Endothelial cell of hepatic sinusoid (primary cell): Measurements from ENCODE around the gene ERP29.
"Not testable (repeated sequence)": the region's sequence is repeated elsewhere in the genome, so short reads cannot be mapped to it uniquely, and the experiment has no call there.

ENCODE experiments used
- in situ Hi-C: cut with HindIII; loops from 2 replicates; pipeline ENCODE4 v1.10.0; 2017; ENCODE audit warnings: low sequenced_read_pairs

The ERP29 gene

GRCh38 chr12:112000820-112001219 lies 12.4 kb upstream of the ERP29 start:
- in situ Hi-C loops: no loop called here

GRCh38 chr12:112001576-112001975 lies 11.7 kb upstream of the ERP29 start:
- in situ Hi-C loops: no loop called here

GRCh38 chr12:112004041-112004440 lies 9.2 kb upstream of the ERP29 start:
- in situ Hi-C loops: no loop called here

GRCh38 chr12:112005419-112006395 lies 7.5 kb upstream of the ERP29 start:
- in situ Hi-C loops: no loop called here

- in situ Hi-C loops: no loop called here
Measured at GRCh38 chr12:112007945-112008344, 5.3 kb upstream of the ERP29 start.

GRCh38 chr12:112008918-112009317 lies 4.3 kb upstream of the ERP29 start:
- in situ Hi-C loops: no loop called here

- in situ Hi-C loops: not testable (repeated sequence)
Measured at GRCh38 chr12:112009596-112009995, 3.6 kb upstream of the ERP29 start.

GRCh38 chr12:112010415-112011344 lies 2.5 kb upstream of the ERP29 start:
- in situ Hi-C loops: loop anchor here (5.0 kb wide), 1 partner anchor 67 kb away; no protein-coding TSS in a partner anchor

- in situ Hi-C loops: loop anchor here (5.0 kb wide), 1 partner anchor 66 kb away; no protein-coding TSS in a partner anchor
Measured at GRCh38 chr12:112011685-112012084, 1.5 kb upstream of the ERP29 start.

- in situ Hi-C loops: loop anchor here (5.0 kb wide), 1 partner anchor 63 kb away; no protein-coding TSS in a partner anchor
Measured at GRCh38 chr12:112013601-112014402, 576 bp downstream of the ERP29 start.

GRCh38 chr12:112015938-112016337 lies 2.7 kb downstream of the ERP29 start:
- in situ Hi-C loops: no loop called here

GRCh38 chr12:112017041-112017440 lies 3.8 kb downstream of the ERP29 start:
- in situ Hi-C loops: no loop called here

- in situ Hi-C loops: no loop called here
Measured at GRCh38 chr12:112018571-112019237, 5.5 kb downstream of the ERP29 start.

- in situ Hi-C loops: no loop called here
Measured at GRCh38 chr12:112020947-112021457, 7.8 kb downstream of the ERP29 start.

GRCh38 chr12:112022241-112023016 lies 9.2 kb downstream of the ERP29 start:
- in situ Hi-C loops: no loop called here

GRCh38 chr12:112023759-112024396 lies 10.7 kb downstream of the ERP29 start:
- in situ Hi-C loops: no loop called here

- in situ Hi-C loops: no loop called here
Measured at GRCh38 chr12:112025808-112026375, 12.7 kb downstream of the ERP29 start.

- in situ Hi-C loops: no loop called here
Measured at GRCh38 chr12:112029301-112029700, 16.1 kb downstream of the ERP29 start.
